Transverse colon (tissue), 4 donors: ENCODE measurements around the gene RGS6. TPM values are rescaled to one million over a fixed set of nuclear protein-coding genes. Genes with fewer than 3 reads are reported as not detected.

Experiments
- DNase-seq: peaks from one replicate; pipeline ENCODE4 v3.0.0-alpha.2; 2019
- H3K27ac ChIP-seq, 4 donors: fragments of 200-600 bp; sonication (generic); 2 replicates each; pipeline ENCODE4 v1.5.1; 2016 to 2018; ENCODE audit warnings: inconsistent platforms in 4 of 4
- H3K27me3 ChIP-seq: fragments of 200-600 bp; sonication (generic); 2 replicates; pipeline ENCODE4 v1.5.1; 2017; ENCODE audit warnings: inconsistent platforms
- H3K36me3 ChIP-seq, 4 donors: fragments of 200-600 bp; sonication (generic); 2 replicates each; pipeline ENCODE4 v1.5.1; 2017 to 2019; ENCODE audit warnings: inconsistent platforms in 4 of 4
- H3K4me1 ChIP-seq, 4 donors: fragments of 200-600 bp; sonication (generic); 2 replicates each; pipeline ENCODE4 v1.5.1; 2017 to 2020; ENCODE audit warnings: inconsistent platforms in 4 of 4
- H3K4me3 ChIP-seq, 4 donors: fragments of 200-600 bp; sonication (generic); 1 replicate in 1 of 4; 2 replicates in 3 of 4; pipeline versions ENCODE4 v1.5.1 to v1.6.1; 2017 to 2019; ENCODE audit warnings: inconsistent platforms in 4 of 4
- H3K9me3 ChIP-seq, 2 donors: fragments of 200-600 bp; sonication (generic); 2 replicates each; pipeline ENCODE4 v1.5.1; 2017 to 2019; ENCODE audit warnings: inconsistent platforms in 2 of 2
- EP300 ChIP-seq: sonication (generic); formaldehyde crosslinking; IDR thresholded peaks from one replicate; pipeline ENCODE4 v1.6.1; 2017; ENCODE audit warnings: antibody characterized with exemption, low read depth
- POLR2A ChIP-seq: fragments of 450-650 bp; IDR thresholded peaks from one replicate; pipeline ENCODE4 v1.6.1; 2016; ENCODE audit warnings: antibody characterized with exemption, mild to moderate bottlenecking, moderate library complexity
- POLR2AphosphoS5 ChIP-seq, 3 donors: sonication (generic); formaldehyde crosslinking; IDR thresholded peaks; one replicate each; pipeline ENCODE4 v1.6.1; 2016; ENCODE audit warnings: antibody characterized with exemption in 3 of 3
- WGBS, 2 donors: methylation state at CpG; one replicate each; pipeline ENCODE4 v1.1.5; 2018; ENCODE audit warnings: low coverage in 1 of 2; 5-methylcytosine and 5-hydroxymethylcytosine counted together
- in situ Hi-C, 4 donors: fragments of 200-750 bp; cut with MboI; loops; one replicate each; pipeline versions ENCODE4 v1.15.0 to v1.15.1; 2017; ENCODE audit warnings: low sequenced_read_pairs in 3 of 4, low pct_ligation_motif_present in 1 of 4, low pct_unique_long_range_greater_than_20kb in 1 of 4
- intact Hi-C: fragments of 100-400 bp; cut with DNase I; formaldehyde crosslinking; loops from one replicate; pipeline ENCODE4 v1.15.1; 2023; ENCODE audit warnings: low total_unique reads
- total RNA-seq, 4 donors: library from RNA; depleted of rRNA; stranded (reverse); fragments of >200 nt; gene quantifications; one replicate each; pipeline ENCODE4 v1.1.0, GENCODE V29; 2016
- TF ChIP-seq, protein P1 (sequence below), 5 experiments: fragments of 200-600 bp in 3 of 5; fragments of 450-650 bp in 2 of 5; sonication (generic) in 3 of 5; IDR thresholded peaks; 1 replicate in 2 of 5; 2 replicates in 3 of 5; pipeline ENCODE4 v1.5.1; 2016 to 2017; ENCODE audit warnings: antibody characterized with exemption in 5 of 5, inconsistent platforms in 3 of 5, mild to moderate bottlenecking in 2 of 5, moderate library complexity in 1 of 5

Gene RGS6
- total RNA-seq, 4 donors from 2014 or later = 0.41 to 0.48 TPM; not detected in 2

DNA sequence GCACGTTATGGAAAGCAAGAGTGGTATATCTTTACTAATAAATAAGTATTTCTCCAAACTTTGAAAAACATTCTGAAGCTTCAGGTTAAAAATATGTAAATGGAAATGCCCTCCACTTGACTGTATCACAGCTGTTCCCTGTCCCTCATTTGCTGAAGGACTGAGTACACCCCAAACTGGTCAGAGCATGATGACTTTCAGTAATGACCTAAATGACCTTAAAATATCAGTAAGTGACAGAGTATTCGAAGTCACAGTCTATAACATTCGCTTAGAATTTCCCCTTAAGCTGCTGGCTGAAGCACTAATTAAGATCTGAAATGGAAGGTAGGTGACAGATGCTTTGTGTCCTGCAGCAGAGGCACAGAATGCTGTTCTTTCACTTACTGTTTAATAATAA lies 191.5 kb downstream of the RGS6 start:
- Histone ChIP-seq H3K4me1 (peaks cover 0 to 2% (median 0%) of the 10 kb centered on the region in 4 donors), H3K9me3 (no peaks in the 10 kb centered on the region), H3K27ac (no peak overlapping the region), H3K4me3 (no peak overlapping the region), H3K27me3 (no peaks in the 10 kb centered on the region), H3K36me3 (no peaks in the 10 kb centered on the region)
- intact Hi-C loops (no loop called here), in situ Hi-C loops (no loop called here)
- 54 to 100% methylated on average over 1 to 3 of the region's 3 CpGs for WGBS, 2 donors
- DNase-seq = no peak
- TF ChIP-seq, protein P1, sequence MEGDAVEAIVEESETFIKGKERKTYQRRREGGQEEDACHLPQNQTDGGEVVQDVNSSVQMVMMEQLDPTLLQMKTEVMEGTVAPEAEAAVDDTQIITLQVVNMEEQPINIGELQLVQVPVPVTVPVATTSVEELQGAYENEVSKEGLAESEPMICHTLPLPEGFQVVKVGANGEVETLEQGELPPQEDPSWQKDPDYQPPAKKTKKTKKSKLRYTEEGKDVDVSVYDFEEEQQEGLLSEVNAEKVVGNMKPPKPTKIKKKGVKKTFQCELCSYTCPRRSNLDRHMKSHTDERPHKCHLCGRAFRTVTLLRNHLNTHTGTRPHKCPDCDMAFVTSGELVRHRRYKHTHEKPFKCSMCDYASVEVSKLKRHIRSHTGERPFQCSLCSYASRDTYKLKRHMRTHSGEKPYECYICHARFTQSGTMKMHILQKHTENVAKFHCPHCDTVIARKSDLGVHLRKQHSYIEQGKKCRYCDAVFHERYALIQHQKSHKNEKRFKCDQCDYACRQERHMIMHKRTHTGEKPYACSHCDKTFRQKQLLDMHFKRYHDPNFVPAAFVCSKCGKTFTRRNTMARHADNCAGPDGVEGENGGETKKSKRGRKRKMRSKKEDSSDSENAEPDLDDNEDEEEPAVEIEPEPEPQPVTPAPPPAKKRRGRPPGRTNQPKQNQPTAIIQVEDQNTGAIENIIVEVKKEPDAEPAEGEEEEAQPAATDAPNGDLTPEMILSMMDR (IDR thresholded peaks at IDR 0.05) = no peak
- TF ChIP-seq POLR2A (no peak), EP300 (no peak), POLR2AphosphoS5 (IDR thresholded peaks at IDR 0.05) (no peak)

DNA sequence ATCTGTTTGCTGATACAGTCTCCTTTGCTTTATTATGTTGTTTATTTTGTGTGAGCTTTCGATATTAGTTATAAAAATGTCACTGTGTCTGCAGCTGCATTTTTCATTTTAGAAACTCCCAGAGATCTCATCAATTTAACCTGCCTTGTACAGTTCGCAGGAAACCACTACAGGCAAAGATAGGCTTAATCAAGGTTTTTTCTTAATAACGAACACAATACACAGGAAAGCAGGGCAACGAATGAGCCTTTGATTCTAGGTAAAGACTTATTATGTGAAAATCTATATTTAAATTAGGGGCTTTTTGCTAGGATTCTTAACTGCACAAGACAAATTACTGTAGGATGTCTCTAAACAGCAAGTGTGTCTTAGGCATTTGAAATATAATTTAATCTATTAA lies 191.9 kb downstream of the RGS6 start:
- Histone ChIP-seq H3K27me3 (no peaks in the 10 kb centered on the region), H3K4me1 (peaks cover 0 to 6% (median 0%) of the 10 kb centered on the region in 4 donors), H3K36me3 (no peaks in the 10 kb centered on the region), H3K27ac (no peak overlapping the region), H3K4me3 (no peak overlapping the region), H3K9me3 (no peaks in the 10 kb centered on the region)
- TF ChIP-seq, protein P1 (IDR thresholded peaks at IDR 0.05) = no peak
- TF ChIP-seq EP300 (no peak), POLR2A (no peak), POLR2AphosphoS5 (IDR thresholded peaks at IDR 0.05) (no peak)
- intact Hi-C loops (no loop called here), in situ Hi-C loops (no loop called here)
- no peak for DNase-seq
- 59 to 75% methylated on average over 4 of the region's 4 CpGs for WGBS, 2 donors

GRCh38 chr14:72126091-72126490 lies 193.9 kb downstream of the RGS6 start:
- TF ChIP-seq, protein P1 (IDR thresholded peaks at IDR 0.05) = no peak
- TF ChIP-seq POLR2AphosphoS5 (IDR thresholded peaks at IDR 0.05) = no peak
- TF ChIP-seq EP300 = no peak
- no peak for TF ChIP-seq POLR2A
- no peak overlapping the region for H3K4me3 ChIP-seq
- no peaks in the 10 kb centered on the region for H3K27me3 ChIP-seq
- intact Hi-C loops (no loop called here), in situ Hi-C loops (no loop called here)
- DNase-seq = no peak
- H3K9me3 ChIP-seq = no peaks in the 10 kb centered on the region
- peaks cover 0 to 6% (median 0%) of the 10 kb centered on the region in 4 donors for H3K4me1 ChIP-seq
- 85% methylated on average over 1 of the region's 1 CpG; no CpG with 5 or more reads in 1 of the 2 donors for WGBS, 2 donors
- H3K27ac ChIP-seq = no peak overlapping the region
- H3K36me3 ChIP-seq = no peaks in the 10 kb centered on the region

DNA sequence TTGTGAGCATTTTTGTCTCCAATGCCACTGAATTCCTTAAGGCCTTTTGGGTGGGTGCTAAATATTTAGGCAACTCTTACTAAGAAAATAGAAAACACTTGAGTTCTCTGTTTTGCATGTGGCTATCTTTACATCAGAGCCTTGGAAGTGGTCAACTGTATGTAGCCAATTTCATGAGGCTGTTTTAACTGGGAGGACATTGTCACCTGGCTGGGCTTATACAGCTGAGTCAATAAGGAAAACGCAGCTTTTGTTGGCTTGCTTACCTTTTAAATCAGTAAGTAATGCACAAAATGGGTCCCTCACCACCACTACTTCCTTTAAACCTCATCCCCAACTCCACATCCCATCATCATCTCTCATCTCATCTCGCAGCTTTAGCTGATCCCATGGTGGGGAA lies 194.3 kb downstream of the RGS6 start:
- Histone ChIP-seq H3K4me1 (peaks cover 0 to 6% (median 0%) of the 10 kb centered on the region in 4 donors), H3K27me3 (no peaks in the 10 kb centered on the region), H3K36me3 (no peaks in the 10 kb centered on the region), H3K27ac (no peak overlapping the region), H3K9me3 (no peaks in the 10 kb centered on the region), H3K4me3 (no peak overlapping the region)
- 53 to 70% methylated on average over 2 of the region's 2 CpGs for WGBS, 2 donors
- no peak for TF ChIP-seq POLR2AphosphoS5 (IDR thresholded peaks at IDR 0.05)
- TF ChIP-seq EP300 = no peak
- TF ChIP-seq POLR2A = no peak
- TF ChIP-seq, protein P1 (IDR thresholded peaks at IDR 0.05) = no peak
- no peak for DNase-seq
- in situ Hi-C loops (no loop called here), intact Hi-C loops (no loop called here)
